Metanephros (tissue), 1 donor: ENCODE measurements around the gene NOLC1. TPM values are rescaled to one million over a fixed set of nuclear protein-coding genes. Genes with fewer than 3 reads are reported as not detected.

Source experiments
- total RNA-seq: library from RNA; depleted of rRNA; stranded (reverse); fragments of >200 nt; gene quantifications from one replicate; pipeline ENCODE4 v1.2.3, GENCODE V29; 2014

Gene NOLC1
- total RNA-seq: 25.2 TPM

GRCh38 chr10:102151774-102152544 lies at the start of gene NOLC1:
Gene NOLC1, plus strand, starts transcription at chr10:102152389. Its CDS starts 22 bp downstream, at chr10:102152411.

GRCh38 chr10:102120142-102120990 lies 31.8 kb upstream of the NOLC1 start, which contains the start of gene LDB1:
Gene LDB1, minus strand, starts transcription at chr10:102120368. Its CDS starts 258 bp downstream, at chr10:102120110.

GRCh38 chr10:102132563-102133372 lies 19.4 kb upstream of the NOLC1 start, which contains the start of gene PPRC1:
Gene PPRC1, plus strand, starts transcription at chr10:102133040. Its CDS starts 29 bp downstream, at chr10:102133069.

Other genes with a start within 250 kb of the NOLC1 start
- gene ARMH3, start 96.2 kb upstream of the NOLC1 start, total RNA-seq: 16.5 TPM
- 21.0 TPM for gene HPS6, start 87.0 kb upstream of the NOLC1 start, total RNA-seq
- 77.7 TPM for gene LDB1, start 32.0 kb upstream of the NOLC1 start, total RNA-seq
- 17.2 TPM for gene PPRC1, start 19.3 kb upstream of the NOLC1 start, total RNA-seq
- gene ELOVL3, start 73.9 kb downstream of the NOLC1 start, total RNA-seq: 1.3 TPM
- 3.7 TPM for gene PITX3, start 89.1 kb downstream of the NOLC1 start, total RNA-seq
- 41.2 TPM for gene GBF1, start 93.1 kb downstream of the NOLC1 start, total RNA-seq
- gene NFKB2, start 243.3 kb downstream of the NOLC1 start, total RNA-seq: 31.9 TPM